Hepatocyte (in vitro differentiated cells): ENCODE data around the gene KIF5B. TPM values are rescaled to one million over a fixed set of nuclear protein-coding genes. Genes with fewer than 3 reads are reported as not detected.
"Not testable (repeated sequence)": the region's sequence is repeated elsewhere in the genome, so short reads cannot be mapped to it uniquely, and the experiment has no call there.

Experiments
- DNase-seq: peaks from one replicate; pipeline ENCODE4 v3.0.0-alpha.2; 2016; ENCODE audit warnings: low spot score
- H2AFZ ChIP-seq: fragments of 200-600 bp; sonication (generic); 2 replicates; pipeline ENCODE4 v1.6.0; 2016; ENCODE audit warnings: antibody characterized with exemption, mild to moderate bottlenecking
- H3K27ac ChIP-seq: fragments of 200-600 bp; sonication (generic); 2 replicates; pipeline ENCODE4 v1.5.1; 2016; ENCODE audit warnings: mild to moderate bottlenecking
- H3K27me3 ChIP-seq: fragments of 200-600 bp; sonication (generic); 2 replicates; pipeline ENCODE4 v1.6.1; 2016
- H3K36me3 ChIP-seq: fragments of 200-600 bp; sonication (generic); replicated peaks from 2 replicates; pipeline ENCODE4 v1.5.1; 2016; ENCODE audit warnings: low read depth; ENCODE audit not compliant: insufficient read depth
- H3K4me1 ChIP-seq: fragments of 200-600 bp; sonication (generic); 2 replicates; pipeline ENCODE4 v1.5.1; 2016; ENCODE audit warnings: mild to moderate bottlenecking, moderate library complexity; ENCODE audit not compliant: insufficient read depth
- H3K4me2 ChIP-seq: fragments of 200-600 bp; sonication (generic); 2 replicates; pipeline ENCODE4 v1.6.0; 2016
- H3K4me3 ChIP-seq: fragments of 200-600 bp; sonication (generic); 2 replicates; pipeline ENCODE4 v1.5.1; 2016; ENCODE audit warnings: mild to moderate bottlenecking
- H3K79me2 ChIP-seq: fragments of 200-600 bp; sonication (generic); 2 replicates; pipeline ENCODE4 v1.6.0; 2017; ENCODE audit warnings: mild to moderate bottlenecking
- H3K9me2 ChIP-seq: fragments of 200-600 bp; sonication (generic); replicated peaks from 2 replicates; pipeline ENCODE4 v1.6.0; 2017; ENCODE audit warnings: mild to moderate bottlenecking; ENCODE audit not compliant: insufficient read depth
- H3K9me3 ChIP-seq: fragments of 200-600 bp; sonication (generic); 2 replicates; pipeline ENCODE4 v1.5.1; 2016; ENCODE audit warnings: low read depth, mild to moderate bottlenecking
- H4K20me1 ChIP-seq: fragments of 200-600 bp; sonication (generic); 2 replicates; pipeline ENCODE4 v1.6.0; 2016; ENCODE audit warnings: mild to moderate bottlenecking; ENCODE audit not compliant: insufficient read depth, poor library complexity, severe bottlenecking
- EZH2 ChIP-seq: fragments of 200-600 bp; sonication (generic); IDR thresholded peaks from 2 replicates; pipeline ENCODE4 v1.6.1; 2016; ENCODE audit warnings: antibody characterized with exemption, mild to moderate bottlenecking, borderline replicate concordance
- EZH2phosphoT487 ChIP-seq: fragments of 200-600 bp; sonication (generic); IDR thresholded peaks from one replicate; pipeline ENCODE4 v1.6.1; 2018; ENCODE audit warnings: antibody characterized with exemption, mild to moderate bottlenecking, low read depth, moderate library complexity; ENCODE audit not compliant: unreplicated experiment, severe bottlenecking
- WGBS: methylation state at CpG from one replicate; pipeline ENCODE4 v1.1.6; 2016; ENCODE audit warnings: low lambda C conversion rate; ENCODE audit errors: missing lambda C conversion rate; 5-methylcytosine and 5-hydroxymethylcytosine counted together
- polyA plus RNA-seq: library from polyadenylated mRNA; unstranded; fragments of >200 nt; fragmentation: Nextera tagmentation; extraction: Ambion mirVana; gene quantifications from 2 replicates; pipeline ENCODE4 v1.2.1, GENCODE V29; 2016
- total RNA-seq: library from RNA; depleted of rRNA; stranded (reverse); fragments of >200 nt; gene quantifications from 2 replicates; pipeline ENCODE4 v1.2.3, GENCODE V29; 2014
- TF ChIP-seq, protein P1 (sequence below): fragments of 200-600 bp; sonication (generic); IDR thresholded peaks from 2 replicates; pipeline ENCODE4 v1.5.1; 2016; ENCODE audit warnings: antibody characterized with exemption, mild to moderate bottlenecking; ENCODE audit not compliant: poor library complexity

The KIF5B gene
- total and polyA plus RNA-seq, 2 experiments from 2014 or later: 51.6 to 141 TPM

DNA sequence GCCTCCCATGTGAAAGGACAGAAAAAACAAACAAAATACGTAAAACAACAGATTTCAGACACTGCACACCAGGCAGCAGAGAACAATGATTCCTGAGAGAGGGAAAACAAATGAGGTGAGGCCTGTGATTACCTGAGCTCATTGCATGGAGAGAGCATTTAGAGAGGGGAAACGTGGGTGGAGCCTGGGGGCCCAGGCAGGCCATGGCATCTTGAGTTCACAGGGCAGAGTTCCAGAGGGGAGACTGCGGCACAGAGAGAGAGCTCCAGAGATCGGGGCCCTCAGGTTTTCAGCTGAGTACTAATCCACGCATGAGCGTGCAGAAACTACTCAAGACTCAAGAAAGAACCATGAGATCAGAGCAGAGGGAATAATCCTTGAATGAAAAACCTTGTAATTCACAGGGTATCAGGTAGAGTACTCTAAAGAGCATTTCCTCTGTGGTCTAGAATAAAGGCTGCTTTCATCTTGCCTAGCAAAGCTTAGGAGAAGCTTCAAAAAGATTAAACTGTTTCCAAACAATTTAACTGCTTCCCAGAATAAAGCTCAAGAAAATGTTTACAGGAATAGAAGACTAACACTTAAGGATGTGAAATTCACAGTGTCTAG is 81.0 kb downstream of the KIF5B start:
- Histone ChIP-seq H4K20me1 (no peaks in the 10 kb centered on the region), H3K9me3 (no peaks in the 10 kb centered on the region), H3K36me3 (no peaks in the 10 kb centered on the region), H3K27ac (no peak overlapping the region), H3K9me2 (no peaks in the 10 kb centered on the region), H3K4me1 (no peaks in the 10 kb centered on the region), H3K4me2 (no peak overlapping the region), H2AFZ (no peak overlapping the region), H3K79me2 (no peaks in the 10 kb centered on the region), H3K27me3 (no peaks in the 10 kb centered on the region), H3K4me3 (no peak overlapping the region)
- WGBS: 68% methylated on average over 6 of the region's 6 CpGs
- DNase-seq: no peak
- TF ChIP-seq EZH2phosphoT487 (no peak), EZH2 (no peak)
- TF ChIP-seq, protein P1, sequence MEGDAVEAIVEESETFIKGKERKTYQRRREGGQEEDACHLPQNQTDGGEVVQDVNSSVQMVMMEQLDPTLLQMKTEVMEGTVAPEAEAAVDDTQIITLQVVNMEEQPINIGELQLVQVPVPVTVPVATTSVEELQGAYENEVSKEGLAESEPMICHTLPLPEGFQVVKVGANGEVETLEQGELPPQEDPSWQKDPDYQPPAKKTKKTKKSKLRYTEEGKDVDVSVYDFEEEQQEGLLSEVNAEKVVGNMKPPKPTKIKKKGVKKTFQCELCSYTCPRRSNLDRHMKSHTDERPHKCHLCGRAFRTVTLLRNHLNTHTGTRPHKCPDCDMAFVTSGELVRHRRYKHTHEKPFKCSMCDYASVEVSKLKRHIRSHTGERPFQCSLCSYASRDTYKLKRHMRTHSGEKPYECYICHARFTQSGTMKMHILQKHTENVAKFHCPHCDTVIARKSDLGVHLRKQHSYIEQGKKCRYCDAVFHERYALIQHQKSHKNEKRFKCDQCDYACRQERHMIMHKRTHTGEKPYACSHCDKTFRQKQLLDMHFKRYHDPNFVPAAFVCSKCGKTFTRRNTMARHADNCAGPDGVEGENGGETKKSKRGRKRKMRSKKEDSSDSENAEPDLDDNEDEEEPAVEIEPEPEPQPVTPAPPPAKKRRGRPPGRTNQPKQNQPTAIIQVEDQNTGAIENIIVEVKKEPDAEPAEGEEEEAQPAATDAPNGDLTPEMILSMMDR: no peak

DNA sequence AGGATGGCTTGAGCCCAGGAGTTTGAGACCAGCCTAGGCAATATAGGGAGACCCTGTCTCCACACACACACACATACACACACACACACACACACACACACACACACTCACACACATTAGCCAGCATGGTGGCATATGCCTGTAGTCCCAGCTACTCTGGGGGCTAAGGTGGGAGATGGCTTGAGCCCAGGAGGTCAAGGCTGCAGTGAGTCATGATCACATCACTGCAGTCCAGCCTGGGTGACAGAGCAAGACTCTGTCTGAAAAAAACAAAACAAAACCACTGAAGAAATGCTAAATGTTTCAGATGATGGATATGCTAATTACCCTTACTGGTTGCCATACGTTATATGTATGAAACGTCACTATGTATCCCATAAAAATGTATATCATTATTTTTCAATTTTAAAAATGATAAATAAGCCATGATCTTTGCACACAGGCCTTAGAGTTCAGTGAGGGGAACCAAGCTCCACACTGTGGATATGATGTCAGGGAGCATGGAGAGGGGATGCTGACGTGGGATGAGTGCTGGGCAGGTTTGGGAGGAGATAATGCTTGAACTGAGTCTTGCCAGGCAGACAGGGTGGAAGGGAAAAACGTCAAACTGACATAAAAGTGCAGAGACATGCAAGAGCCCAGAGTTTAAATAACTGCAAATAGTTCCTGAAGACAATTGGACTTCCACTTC is 81.6 kb downstream of the KIF5B start:
- no peaks in the 10 kb centered on the region for H3K4me1 ChIP-seq
- H3K9me3 ChIP-seq: no peaks in the 10 kb centered on the region
- no peak for DNase-seq
- H3K9me2 ChIP-seq: no peaks in the 10 kb centered on the region
- H2AFZ ChIP-seq: no peak overlapping the region
- H3K4me2 ChIP-seq: no peak overlapping the region
- no peaks in the 10 kb centered on the region for H3K79me2 ChIP-seq
- no peak overlapping the region for H3K4me3 ChIP-seq
- no peaks in the 10 kb centered on the region for H3K36me3 ChIP-seq
- no peaks in the 10 kb centered on the region for H4K20me1 ChIP-seq
- no peaks in the 10 kb centered on the region for H3K27me3 ChIP-seq
- 83% methylated on average over 4 of the region's 4 CpGs for WGBS
- TF ChIP-seq, protein P1: no peak
- TF ChIP-seq EZH2 (no peak), EZH2phosphoT487 (no peak)
- no peak overlapping the region for H3K27ac ChIP-seq

DNA sequence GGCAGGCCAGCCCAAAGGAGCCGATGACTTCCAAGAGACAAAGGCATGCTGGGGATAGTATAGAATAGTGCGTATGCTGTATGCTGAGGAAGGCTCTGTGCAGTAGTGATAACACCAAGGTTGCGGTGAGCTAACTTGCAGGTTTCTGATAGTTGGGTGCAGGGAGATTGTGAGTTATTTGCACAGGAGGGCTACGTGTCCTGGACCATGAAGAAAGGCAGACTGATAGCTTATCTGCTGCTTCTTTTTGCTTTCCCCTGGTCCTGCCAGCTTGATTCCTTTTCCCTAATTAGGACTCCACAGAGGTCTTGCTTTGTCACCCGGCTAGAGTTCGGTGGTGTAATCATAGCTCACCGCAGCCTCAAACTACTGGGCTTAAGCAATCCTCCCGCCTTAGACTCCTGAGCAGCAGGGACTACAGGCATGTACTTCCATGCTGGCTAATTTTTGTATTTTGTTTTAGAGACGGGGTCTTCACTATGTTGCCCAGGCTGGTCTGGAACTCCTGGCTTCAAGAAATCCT is 83.6 kb downstream of the KIF5B start:
- H3K9me2 ChIP-seq: no peaks in the 10 kb centered on the region
- peak overlapping the region; percentile 42 for H3K27ac ChIP-seq
- peak overlapping the region; percentile 41 for H3K4me2 ChIP-seq
- H3K4me1 ChIP-seq: no peaks in the 10 kb centered on the region
- TF ChIP-seq, protein P1: no peak
- no peak for TF ChIP-seq EZH2
- no peak for TF ChIP-seq EZH2phosphoT487
- WGBS: 71% methylated on average over 9 of the region's 9 CpGs
- no peaks in the 10 kb centered on the region for H3K27me3 ChIP-seq
- no peak overlapping the region for H3K4me3 ChIP-seq
- no peak overlapping the region for H2AFZ ChIP-seq
- no peaks in the 10 kb centered on the region for H4K20me1 ChIP-seq
- no peaks in the 10 kb centered on the region for H3K79me2 ChIP-seq
- DNase-seq: no peak
- no peaks in the 10 kb centered on the region for H3K36me3 ChIP-seq
- H3K9me3 ChIP-seq: no peaks in the 10 kb centered on the region

DNA sequence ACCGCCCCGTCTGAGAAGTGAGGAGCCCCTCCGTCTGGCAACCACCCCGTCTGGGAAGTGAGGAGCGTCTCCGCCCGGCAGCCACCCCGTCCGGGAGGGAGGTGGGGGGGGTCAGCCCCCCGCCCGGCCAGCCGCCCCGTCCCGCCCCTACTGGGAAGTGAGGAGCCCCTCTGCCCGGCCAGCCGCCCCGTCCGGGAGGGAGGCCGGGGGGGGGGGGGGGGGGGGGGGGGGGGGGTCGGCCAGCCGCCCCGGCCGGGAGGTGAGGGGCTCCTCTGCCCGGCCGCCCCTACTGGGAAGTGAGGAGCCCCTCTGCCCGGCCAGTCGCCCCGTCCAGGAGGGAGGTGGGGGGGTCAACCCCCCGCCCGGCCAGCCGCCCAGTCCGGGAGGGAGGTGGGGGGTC is 86.4 kb downstream of the KIF5B start:
- H3K27ac ChIP-seq, DNase-seq, H3K27me3 ChIP-seq, H3K4me1 ChIP-seq, H3K79me2 ChIP-seq, H3K4me3 ChIP-seq, H3K4me2 ChIP-seq, H3K9me3 ChIP-seq, H3K9me2 ChIP-seq, H3K36me3 ChIP-seq, H2AFZ ChIP-seq, H4K20me1 ChIP-seq: not testable (repeated sequence)
- WGBS: no CpG with 5 or more reads among the region's 32 CpGs
